HCT116 (cell line): ENCODE results near the gene SLC27A5. TPM values are rescaled to one million over a fixed set of nuclear protein-coding genes. Genes with fewer than 3 reads are reported as not detected.
A peak's percentile ranks its signal among the peaks of the same experiment; 100 is the strongest.

ENCODE experiments used
- ATAC-seq: fragments of 200-7000 bp; cut with Tn5 transposase; 2 replicates; pipeline ENCODE4 v1.9.1; 2020; ENCODE audit warnings: mild to moderate bottlenecking, moderate library complexity
- BruUV-seq: library from RNA; stranded (reverse); fragments of 400-500 nt; replicated peaks from 2 replicates; lab custom pipeline; 2021; lab: Mats Ljungman, UMichigan
- CTCF ChIA-PET: fragments of 300-600 bp; sonication (Branson Sonifier 250); formaldehyde crosslinking; loops from one replicate; lab custom pipeline; 2021; ENCODE audit warnings: antibody characterized with exemption; lab: Charles Lee
- POLR2A ChIA-PET: fragments of 300-600, 350-600 bp; sonication (Branson Sonifier 250); formaldehyde crosslinking; loops from one replicate; lab custom pipeline; 2021; ENCODE audit warnings: antibody characterized with exemption; lab: Charles Lee
- RAD21 ChIA-PET, 2 experiments: fragments of 300-600 bp; sonication (Branson Sonifier 250); formaldehyde crosslinking; loops; one replicate each; lab custom pipeline; 2023; ENCODE audit warnings: low total read pairs in 2 of 2; ENCODE audit not compliant: uncharacterized antibody in 2 of 2, unreplicated experiment in 2 of 2, low non-redundant PET in 1 of 2; lab: Charles Lee
- DNase-seq: peaks from one replicate; pipeline ENCODE4 v3.0.0-alpha.2; 2010; ENCODE audit warnings: low read depth, low spot score
- H2AFZ ChIP-seq: fragments of 200-600 bp; shearing (Covaris generic), sonication (generic); 2 replicates; pipeline ENCODE4 v1.6.1; 2017; ENCODE audit warnings: low read depth, mixed run types, mixed read lengths, antibody characterized with exemption, low read length; ENCODE audit not compliant: poor library complexity, severe bottlenecking
- H3K27ac ChIP-seq: 2 replicates; pipeline ENCODE4 v1.5.1; 2012; ENCODE audit warnings: low read depth, low read length
- H3K27me3 ChIP-seq: fragments of 200-600 bp; sonication (generic); 2 replicates; pipeline ENCODE4 v1.6.1; 2016; ENCODE audit warnings: mixed run types, low read length, mixed read lengths; ENCODE audit not compliant: insufficient read depth
- H3K36me3 ChIP-seq, 2 experiments: fragments of 200-500 bp in 1 of 2; fragments of 200-600 bp in 1 of 2; sonication (Bioruptor generic) in 1 of 2; sonication (generic) in 1 of 2; 2 replicates each; pipeline versions ENCODE4 v1.5.1 to v1.6.1; 2014 to 2016; ENCODE audit warnings: low read length in 2 of 2, inconsistent platforms in 1 of 2, mixed read lengths in 1 of 2, mixed run types in 1 of 2; ENCODE audit not compliant: insufficient read depth in 2 of 2, control insufficient read depth in 1 of 2
- H3K4me1 ChIP-seq, 2 experiments: fragments of 200-600 bp in 1 of 2; sonication (generic) in 1 of 2; 2 replicates each; pipeline versions ENCODE4 v1.5.1 to v1.6.1; 2012 to 2017; ENCODE audit warnings: low read length in 2 of 2, inconsistent platforms in 1 of 2, mild to moderate bottlenecking in 1 of 2, mixed read lengths in 1 of 2, mixed run types in 1 of 2, moderate library complexity in 1 of 2; ENCODE audit not compliant: insufficient read depth in 2 of 2, control insufficient read depth in 1 of 2
- H3K4me2 ChIP-seq: fragments of 200-600 bp; sonication (generic); 2 replicates; pipeline ENCODE4 v1.6.1; 2017; ENCODE audit warnings: mixed run types, low read length, mixed read lengths
- H3K4me3 ChIP-seq, 2 experiments: fragments of 200-600 bp in 1 of 2; sonication (generic) in 1 of 2; replicated peaks in 1 of 2; 2 replicates each; pipeline ENCODE4 v1.5.1; 2011 to 2016; ENCODE audit warnings: low read length in 2 of 2, control low read depth in 1 of 2, low read depth in 1 of 2, mild to moderate bottlenecking in 1 of 2, mixed read lengths in 1 of 2, mixed run types in 1 of 2
- H3K79me2 ChIP-seq: fragments of 200-600 bp; sonication (generic); 2 replicates; pipeline ENCODE4 v1.6.1; 2017; ENCODE audit warnings: mild to moderate bottlenecking, mixed run types, low read length, moderate library complexity, mixed read lengths; ENCODE audit not compliant: insufficient read depth
- H3K9ac ChIP-seq: fragments of 200-600 bp; sonication (generic); 2 replicates; pipeline ENCODE4 v1.6.1; 2016; ENCODE audit warnings: low read length, mixed read lengths
- H3K9me2 ChIP-seq: fragments of 200-600 bp; sonication (generic), shearing (Covaris generic); 2 replicates; pipeline ENCODE4 v1.6.1; 2017; ENCODE audit warnings: mixed run types, mild to moderate bottlenecking, moderate library complexity; ENCODE audit not compliant: insufficient read depth
- H3K9me3 ChIP-seq, 2 experiments: fragments of 200-500 bp in 1 of 2; fragments of 200-600 bp in 1 of 2; sonication (Bioruptor generic) in 1 of 2; sonication (generic) in 1 of 2; 2 replicates each; pipeline ENCODE4 v1.6.1; 2014 to 2017; ENCODE audit warnings: low read length in 2 of 2, mixed read lengths in 2 of 2, inconsistent platforms in 1 of 2, low read depth in 1 of 2, mild to moderate bottlenecking in 1 of 2, mixed run types in 1 of 2, moderate library complexity in 1 of 2; ENCODE audit not compliant: control insufficient read depth in 1 of 2, insufficient read depth in 1 of 2
- H4K20me1 ChIP-seq: fragments of 200-600 bp; sonication (generic), shearing (Covaris generic); 2 replicates; pipeline ENCODE4 v1.6.1; 2017; ENCODE audit warnings: mixed run types, mild to moderate bottlenecking, moderate library complexity; ENCODE audit not compliant: insufficient read depth
- CBX3 ChIP-seq: IDR thresholded peaks from 2 replicates; pipeline ENCODE4 v1.6.1; 2012; ENCODE audit warnings: low read depth
- CEBPB ChIP-seq: IDR thresholded peaks from 2 replicates; pipeline ENCODE4 v1.6.1; 2012; ENCODE audit warnings: low read depth
- ELF1 ChIP-seq: IDR thresholded peaks from 2 replicates; pipeline ENCODE4 v1.6.1; 2012; ENCODE audit warnings: low read depth, borderline replicate concordance
- EZH2phosphoT487 ChIP-seq: fragments of 200-600 bp; IDR thresholded peaks from 2 replicates; pipeline ENCODE4 v1.6.1; 2018; ENCODE audit warnings: antibody characterized with exemption, borderline replicate concordance
- FOSL1 ChIP-seq: IDR thresholded peaks from 2 replicates; pipeline ENCODE4 v1.6.1; 2012; ENCODE audit warnings: low read depth
- JUND ChIP-seq: IDR thresholded peaks from 2 replicates; pipeline ENCODE4 v1.6.1; 2012
- POLR2A ChIP-seq: IDR thresholded peaks from 2 replicates; pipeline ENCODE4 v1.7.0; 2011; ENCODE audit warnings: borderline replicate concordance; ENCODE audit not compliant: insufficient read depth, insufficient read length; ENCODE audit errors: extremely low read depth
- POLR2AphosphoS5 ChIP-seq: IDR thresholded peaks from 2 replicates; pipeline ENCODE4 v1.6.1; 2011; ENCODE audit warnings: mild to moderate bottlenecking, low read depth, low read length, moderate library complexity
- RAD21 ChIP-seq: IDR thresholded peaks from 2 replicates; pipeline ENCODE4 v1.6.1; 2012; ENCODE audit warnings: low read depth, mild to moderate bottlenecking
- SIN3A ChIP-seq: IDR thresholded peaks from 2 replicates; pipeline ENCODE4 v1.6.1; 2012; ENCODE audit warnings: low read depth
- SP1 ChIP-seq: IDR thresholded peaks from 2 replicates; pipeline ENCODE4 v1.6.1; 2012; ENCODE audit warnings: low read depth
- SRF ChIP-seq: IDR thresholded peaks from 2 replicates; pipeline ENCODE4 v1.6.1; 2012; ENCODE audit warnings: low read depth
- TCF7L2 ChIP-seq: IDR thresholded peaks from 2 replicates; pipeline ENCODE4 v1.7.0; 2011; ENCODE audit warnings: borderline replicate concordance, inconsistent platforms; ENCODE audit not compliant: insufficient read depth, insufficient read length; ENCODE audit errors: extremely low read depth
- YY1 ChIP-seq: IDR thresholded peaks from 2 replicates; pipeline ENCODE4 v1.6.1; 2011; ENCODE audit warnings: low read length, low read depth, moderate library complexity, mild to moderate bottlenecking; ENCODE audit not compliant: insufficient replicate concordance; ENCODE audit errors: extremely low read depth
- ZFX ChIP-seq: fragments of 450-650 bp; IDR thresholded peaks from 2 replicates; pipeline ENCODE4 v1.6.1; 2017
- ZNF274 ChIP-seq: fragments of 200-500 bp; sonication (Bioruptor generic); IDR thresholded peaks from 2 replicates; pipeline ENCODE4 v1.6.1; 2014; ENCODE audit warnings: mild to moderate bottlenecking, low read depth, low read length, inconsistent platforms
- intact Hi-C: fragments of 100-400 bp; cut with micrococcal nuclease; formaldehyde crosslinking; loops from 2 replicates; pipeline ENCODE4 v1.10.0; 2022
- total RNA-seq: library from RNA; stranded (reverse); gene quantifications from one replicate; pipeline ENCODE4 v1.2.1, GENCODE V29; 2021; ENCODE audit not compliant: unreplicated experiment
- TF ChIP-seq, protein P1 (sequence below), 3 experiments: fragments of 200-600 bp in 1 of 3; sonication (generic) in 1 of 3; IDR thresholded peaks in 2 of 3; conservative IDR thresholded peaks in 1 of 3; 2 replicates each; pipeline ENCODE4 v1.5.1; 2012 to 2017; ENCODE audit warnings: low read depth in 2 of 3, low read length in 2 of 3, antibody characterized with exemption in 1 of 3, borderline replicate concordance in 1 of 3, control low read depth in 1 of 3, mild to moderate bottlenecking in 1 of 3, mixed read lengths in 1 of 3, mixed run types in 1 of 3, moderate library complexity in 1 of 3; ENCODE audit not compliant: insufficient read depth in 1 of 3
- TF ChIP-seq, protein P2 (sequence below): IDR thresholded peaks from 2 replicates; pipeline ENCODE4 v1.6.1; 2011; ENCODE audit warnings: mild to moderate bottlenecking, low read length, moderate library complexity; ENCODE audit not compliant: insufficient replicate concordance; ENCODE audit errors: extremely low read depth

The SLC27A5 gene
- total RNA-seq, 1 experiment from 2014 or later, result 27.1 TPM

DNA sequence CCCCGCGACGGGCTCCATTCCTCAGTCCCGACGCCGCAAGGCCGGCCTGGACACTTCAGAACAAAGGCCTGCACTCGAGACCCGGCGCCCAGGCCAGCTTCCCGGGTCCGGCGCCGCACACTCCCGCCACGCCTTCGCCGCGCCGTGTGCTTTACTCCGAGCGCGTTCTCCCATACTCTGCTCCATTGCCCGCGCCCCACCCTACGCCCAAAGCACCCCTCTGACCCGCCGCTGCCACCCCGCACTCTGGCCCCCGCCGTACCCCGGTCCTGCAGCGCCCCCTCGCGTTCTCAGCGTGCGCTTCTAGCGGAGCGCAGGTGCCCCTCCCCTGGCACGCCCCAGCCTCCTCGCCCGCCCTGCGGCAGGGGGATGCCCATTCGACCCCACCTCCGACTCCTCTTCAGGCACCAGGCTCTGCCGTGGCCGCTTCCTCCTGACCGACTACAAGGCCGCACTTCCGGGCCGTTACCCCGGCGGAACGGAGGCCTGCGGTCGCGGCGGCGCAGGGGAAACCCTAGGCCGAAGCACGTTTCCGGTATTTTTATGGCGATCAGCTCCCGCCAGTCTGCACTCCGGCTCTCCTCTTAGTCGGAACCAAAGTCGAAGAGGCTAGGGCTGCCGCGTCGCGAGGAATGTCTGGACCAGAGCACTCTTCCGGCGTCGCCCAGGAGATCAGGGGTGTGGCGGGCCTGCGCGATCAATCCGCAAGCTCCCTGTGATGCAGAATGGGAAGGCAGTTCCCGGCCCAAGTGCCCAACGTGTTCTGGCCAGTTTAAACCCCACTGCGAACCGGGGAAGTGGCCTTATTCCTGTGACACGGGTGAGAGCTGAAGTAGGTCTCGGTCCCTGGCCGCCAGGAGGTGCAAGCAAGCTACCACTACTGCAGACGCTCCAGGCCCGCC is 7.8 kb upstream of the SLC27A5 start, which contains the start of gene ZBTB45:
TSS of gene ZBTB45 (minus strand) at position 456 of the 902 bp plus-strand sequence. CDS start 2,137 bp downstream, outside the sequence.
- no peaks in the 10 kb centered on the region for H3K9me3 ChIP-seq
- BruUV-seq, result TSS peak; percentile 44
- RAD21 ChIA-PET, result interaction anchor here (1.0 to 2.2 kb wide), 3 partner anchors 35 to 62 kb away, joined by 6 to 8 read pairs (median 7); partner anchors contain the start of gene CHMP2A (in 1 of the 2)
- TF ChIP-seq ELF1 (no peak; the same call in 1 of the 2 replicates), EZH2phosphoT487 (no peak), POLR2AphosphoS5 (peak; percentile 80), YY1 (peak; percentile 85), CEBPB (no peak), TCF7L2 (no peak), POLR2A (peak; percentile 68), ZNF274 (no peak), FOSL1 (no peak), SRF (peak; percentile 93; the same call in 1 of the 2 replicates), ZFX (peak; percentile 94), SIN3A (peak; percentile 81), RAD21 (peak; percentile 90), JUND (no peak; the same call in 1 of the 2 replicates), CBX3 (peak; percentile 95), SP1 (peak; percentile 83)
- TF ChIP-seq, protein P1, sequence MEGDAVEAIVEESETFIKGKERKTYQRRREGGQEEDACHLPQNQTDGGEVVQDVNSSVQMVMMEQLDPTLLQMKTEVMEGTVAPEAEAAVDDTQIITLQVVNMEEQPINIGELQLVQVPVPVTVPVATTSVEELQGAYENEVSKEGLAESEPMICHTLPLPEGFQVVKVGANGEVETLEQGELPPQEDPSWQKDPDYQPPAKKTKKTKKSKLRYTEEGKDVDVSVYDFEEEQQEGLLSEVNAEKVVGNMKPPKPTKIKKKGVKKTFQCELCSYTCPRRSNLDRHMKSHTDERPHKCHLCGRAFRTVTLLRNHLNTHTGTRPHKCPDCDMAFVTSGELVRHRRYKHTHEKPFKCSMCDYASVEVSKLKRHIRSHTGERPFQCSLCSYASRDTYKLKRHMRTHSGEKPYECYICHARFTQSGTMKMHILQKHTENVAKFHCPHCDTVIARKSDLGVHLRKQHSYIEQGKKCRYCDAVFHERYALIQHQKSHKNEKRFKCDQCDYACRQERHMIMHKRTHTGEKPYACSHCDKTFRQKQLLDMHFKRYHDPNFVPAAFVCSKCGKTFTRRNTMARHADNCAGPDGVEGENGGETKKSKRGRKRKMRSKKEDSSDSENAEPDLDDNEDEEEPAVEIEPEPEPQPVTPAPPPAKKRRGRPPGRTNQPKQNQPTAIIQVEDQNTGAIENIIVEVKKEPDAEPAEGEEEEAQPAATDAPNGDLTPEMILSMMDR (IDR thresholded peaks at IDR 0.05 in 2 of 3, conservative IDR thresholded peaks at IDR 0.05 in 1 of 3; ENCODE audit: borderline replicate concordance in 1 of 3, insufficient read depth in 1 of 3, low read depth in 2 of 3, low read length in 2 of 3), result peak; percentile 69 to 75 (median 71)
- TF ChIP-seq, protein P2, sequence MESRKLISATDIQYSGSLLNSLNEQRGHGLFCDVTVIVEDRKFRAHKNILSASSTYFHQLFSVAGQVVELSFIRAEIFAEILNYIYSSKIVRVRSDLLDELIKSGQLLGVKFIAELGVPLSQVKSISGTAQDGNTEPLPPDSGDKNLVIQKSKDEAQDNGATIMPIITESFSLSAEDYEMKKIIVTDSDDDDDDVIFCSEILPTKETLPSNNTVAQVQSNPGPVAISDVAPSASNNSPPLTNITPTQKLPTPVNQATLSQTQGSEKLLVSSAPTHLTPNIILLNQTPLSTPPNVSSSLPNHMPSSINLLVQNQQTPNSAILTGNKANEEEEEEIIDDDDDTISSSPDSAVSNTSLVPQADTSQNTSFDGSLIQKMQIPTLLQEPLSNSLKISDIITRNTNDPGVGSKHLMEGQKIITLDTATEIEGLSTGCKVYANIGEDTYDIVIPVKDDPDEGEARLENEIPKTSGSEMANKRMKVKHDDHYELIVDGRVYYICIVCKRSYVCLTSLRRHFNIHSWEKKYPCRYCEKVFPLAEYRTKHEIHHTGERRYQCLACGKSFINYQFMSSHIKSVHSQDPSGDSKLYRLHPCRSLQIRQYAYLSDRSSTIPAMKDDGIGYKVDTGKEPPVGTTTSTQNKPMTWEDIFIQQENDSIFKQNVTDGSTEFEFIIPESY, result peak; percentile 60

More for the DNA sequence above, 7.8 kb upstream of the SLC27A5 start, which contains the start of gene ZBTB45:
- no peaks in the 10 kb centered on the region for H4K20me1 ChIP-seq
- H3K4me3 ChIP-seq, result peak within 1 kb of the TSS; percentile 78 to 90
- peaks cover 43% of the 10 kb centered on the region for H3K79me2 ChIP-seq
- H2AFZ ChIP-seq, result no peak within 1 kb of the TSS
- peak within 1 kb of the TSS; percentile 84 for H3K9ac ChIP-seq
- intact Hi-C loops, result loop anchor here (1.0 to 5.0 kb wide), 4 partner anchors 25 to 302 kb away; partner anchors contain the start of genes MZF1, TRIM28 and ZSCAN22
- H3K4me2 ChIP-seq, result peak within 1 kb of the TSS; percentile 91
- no peaks in the 10 kb centered on the region for H3K27me3 ChIP-seq
- ATAC-seq, result peak; percentile 74
- H3K9me2 ChIP-seq, result no peaks in the 10 kb centered on the region
- H3K27ac ChIP-seq, result peak within 1 kb of the TSS; percentile 91
- peaks cover 12 to 35% of the 10 kb centered on the region in 2 experiments for H3K4me1 ChIP-seq
- ChIA-PET POLR2A (interaction anchor here (0.7 to 3.8 kb wide), 11 partner anchors 18 to 157 kb away, joined by 3 to 33 read pairs (median 4); partner anchors contain the start of genes CHMP2A, TRIM28, ZNF497 and ZNF584), CTCF (interaction anchor here (0.6 to 3.3 kb wide), 17 partner anchors 9 to 625 kb away, joined by 3 to 20 read pairs (median 4); partner anchors contain the start of genes CHMP2A, TRIM28, ZNF497 and ZNF544)
- peaks cover 2 to 17% of the 10 kb centered on the region in 2 experiments; a peak in 2 of 4 replicates for H3K36me3 ChIP-seq
- DNase-seq, result peak; percentile 94
